ENCODE measurements around the gene SPIRE1.

DNA sequence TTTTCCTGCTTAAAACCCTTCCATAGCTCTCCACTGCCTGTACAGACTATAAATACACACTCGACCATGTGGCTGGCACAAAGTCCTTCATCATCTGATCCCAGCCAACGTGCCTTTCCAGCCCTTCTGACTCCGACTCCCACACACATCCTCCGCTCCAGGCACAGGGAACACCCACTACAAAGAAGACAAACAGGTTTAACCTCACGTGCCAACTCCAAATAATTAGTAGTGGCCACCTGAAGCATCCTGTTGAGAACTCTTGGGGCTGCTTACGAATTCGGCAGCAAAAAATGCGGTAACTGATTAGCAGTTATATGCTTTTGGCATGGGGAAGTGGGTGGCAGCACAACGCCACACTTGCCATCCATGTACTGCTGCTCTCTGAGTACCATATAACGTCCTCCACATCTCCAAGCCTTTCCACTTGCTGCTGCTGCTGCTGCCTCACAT is 12.1 kb downstream of the SPIRE1 start:
- TF ChIP-seq, protein P1, sequence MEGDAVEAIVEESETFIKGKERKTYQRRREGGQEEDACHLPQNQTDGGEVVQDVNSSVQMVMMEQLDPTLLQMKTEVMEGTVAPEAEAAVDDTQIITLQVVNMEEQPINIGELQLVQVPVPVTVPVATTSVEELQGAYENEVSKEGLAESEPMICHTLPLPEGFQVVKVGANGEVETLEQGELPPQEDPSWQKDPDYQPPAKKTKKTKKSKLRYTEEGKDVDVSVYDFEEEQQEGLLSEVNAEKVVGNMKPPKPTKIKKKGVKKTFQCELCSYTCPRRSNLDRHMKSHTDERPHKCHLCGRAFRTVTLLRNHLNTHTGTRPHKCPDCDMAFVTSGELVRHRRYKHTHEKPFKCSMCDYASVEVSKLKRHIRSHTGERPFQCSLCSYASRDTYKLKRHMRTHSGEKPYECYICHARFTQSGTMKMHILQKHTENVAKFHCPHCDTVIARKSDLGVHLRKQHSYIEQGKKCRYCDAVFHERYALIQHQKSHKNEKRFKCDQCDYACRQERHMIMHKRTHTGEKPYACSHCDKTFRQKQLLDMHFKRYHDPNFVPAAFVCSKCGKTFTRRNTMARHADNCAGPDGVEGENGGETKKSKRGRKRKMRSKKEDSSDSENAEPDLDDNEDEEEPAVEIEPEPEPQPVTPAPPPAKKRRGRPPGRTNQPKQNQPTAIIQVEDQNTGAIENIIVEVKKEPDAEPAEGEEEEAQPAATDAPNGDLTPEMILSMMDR (IDR thresholded peaks at IDR 0.05; ENCODE audit: insufficient read depth, low read length, poor library complexity, severe bottlenecking): no peak
- no peak for TF ChIP-seq EZH2phosphoT487 (conservative IDR thresholded peaks at IDR 0.05; ENCODE audit: low read length)
